Urinary bladder (tissue), 4 donors: Measurements from ENCODE around the gene FANK1. TPM values are rescaled to one million over a fixed set of nuclear protein-coding genes. Genes with fewer than 3 reads are reported as not detected.
"Not testable (repeated sequence)": the region's sequence is repeated elsewhere in the genome, so short reads cannot be mapped to it uniquely, and the experiment has no call there.

Experiments used
- DNase-seq: peaks from one replicate; pipeline ENCODE4 v3.0.0-alpha.2; 2015; ENCODE audit errors: extremely low spot score
- H3K27ac ChIP-seq: one replicate; pipeline ENCODE4 v1.5.1; 2013; ENCODE audit warnings: low read depth, mild to moderate bottlenecking, moderate library complexity
- H3K36me3 ChIP-seq: one replicate; pipeline ENCODE4 v1.6.1; 2013; ENCODE audit warnings: mild to moderate bottlenecking, moderate library complexity; ENCODE audit not compliant: insufficient read depth
- H3K4me1 ChIP-seq: one replicate; pipeline ENCODE4 v1.6.1; 2013; ENCODE audit warnings: mild to moderate bottlenecking, moderate library complexity; ENCODE audit not compliant: insufficient read depth
- H3K4me3 ChIP-seq: one replicate; pipeline ENCODE4 v1.5.1; 2013; ENCODE audit warnings: low read depth, low read length
- WGBS: extraction: QIAGEN DNeasy Blood & Tissue Kit; methylation state at CpG from one replicate; pipeline ENCODE4 v1.1.7; 2013; 5-methylcytosine and 5-hydroxymethylcytosine counted together
- polyA plus RNA-seq: library from polyadenylated mRNA; stranded (reverse); fragments of 200-250 nt; gene quantifications from one replicate; pipeline ENCODE4 v1.2.3, GENCODE V29; 2013
- total RNA-seq: library from RNA; depleted of rRNA; stranded (reverse); fragments of >200 nt; gene quantifications from one replicate; pipeline ENCODE4 v1.2.3, GENCODE V29; 2014
- donor health status: healthy with polysubstance abuse.
- donor health status: healthy.

The FANK1 gene
- total and polyA plus RNA-seq, 2 donors: 1.5 to 2.0 TPM

DNA sequence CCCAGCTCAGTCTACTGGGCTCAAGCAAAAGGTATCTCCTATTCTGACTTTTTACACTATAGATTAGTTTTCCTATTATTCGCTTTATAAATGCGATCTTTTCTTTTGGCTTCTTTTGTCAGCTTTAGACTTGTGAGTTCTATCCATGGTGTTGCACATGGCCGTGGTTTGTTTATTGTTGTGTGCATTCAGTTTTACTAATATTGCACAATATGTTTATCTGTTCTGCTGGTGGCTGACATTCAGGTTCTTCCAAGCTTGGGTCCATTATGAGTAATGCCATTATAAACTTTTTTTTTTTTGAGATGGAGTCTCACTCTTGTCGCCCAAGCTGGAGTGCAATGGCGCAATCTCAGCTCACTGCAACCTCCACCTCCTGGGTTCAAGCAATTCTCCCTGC, 30.9 kb downstream of the FANK1 start:
- DNase-seq, H3K4me3 ChIP-seq, H3K36me3 ChIP-seq, H3K4me1 ChIP-seq, H3K27ac ChIP-seq: not testable (repeated sequence)
- 76% methylated on average over 5 of the region's 5 CpGs for WGBS

DNA sequence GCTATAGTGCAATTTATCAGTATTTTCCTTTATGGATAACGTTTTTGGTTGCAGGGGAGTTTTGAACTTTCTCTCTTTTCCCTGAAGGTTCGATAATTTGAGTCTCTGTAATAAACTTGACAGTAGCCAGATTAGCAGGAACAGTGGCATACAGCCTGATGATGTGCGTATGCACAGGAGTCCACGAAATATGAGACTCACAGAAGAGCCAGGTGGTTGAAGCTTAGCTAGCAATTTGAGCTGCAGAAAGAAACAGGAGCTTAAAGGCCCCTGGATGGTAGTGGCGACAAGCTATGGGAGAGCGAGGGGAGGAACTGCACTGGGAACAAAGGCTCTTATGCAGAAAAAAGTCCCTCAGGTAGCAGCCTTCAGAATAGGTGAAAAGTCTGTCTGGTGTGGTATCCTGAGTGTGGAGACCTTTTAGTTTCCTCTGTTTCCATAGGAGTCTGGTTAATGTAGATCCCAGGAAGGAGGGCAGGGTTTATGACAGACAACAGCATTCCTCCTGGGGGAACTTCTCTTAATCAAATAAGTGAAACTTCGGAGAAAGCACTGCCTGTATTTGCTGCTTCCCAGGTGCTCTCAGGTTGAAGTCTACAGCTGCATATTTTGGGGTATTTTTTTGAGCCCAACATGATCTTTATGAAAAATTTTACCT, 32.7 kb downstream of the FANK1 start:
- 78% methylated on average over 7 of the region's 7 CpGs for WGBS
- H3K36me3 ChIP-seq: no peaks in the 10 kb centered on the region
- no peak overlapping the region for H3K27ac ChIP-seq
- DNase-seq: no peak
- no peaks in the 10 kb centered on the region for H3K4me1 ChIP-seq
- H3K4me3 ChIP-seq: no peak overlapping the region

DNA sequence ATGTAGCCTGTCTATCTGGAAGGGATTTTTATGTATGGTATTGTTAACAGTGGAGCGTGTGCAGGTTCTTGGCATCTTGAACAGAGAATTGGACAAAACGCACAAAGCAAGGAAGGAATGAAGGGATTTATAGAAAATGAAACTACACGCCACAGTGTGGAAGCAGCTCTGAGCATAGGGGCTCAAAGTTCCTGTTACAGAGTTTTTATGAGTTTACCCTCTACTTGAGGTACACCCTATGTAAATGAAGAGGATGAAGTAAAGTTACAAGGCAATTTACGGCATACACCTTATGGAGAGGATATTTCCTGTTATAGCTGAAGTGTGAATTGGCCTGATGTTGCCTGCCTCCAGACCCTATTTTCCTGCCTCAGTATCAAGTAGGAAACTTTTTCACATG, 33.3 kb downstream of the FANK1 start:
- Histone ChIP-seq H3K4me3 (no peak overlapping the region), H3K36me3 (no peaks in the 10 kb centered on the region), H3K27ac (no peak overlapping the region), H3K4me1 (no peaks in the 10 kb centered on the region)
- no peak for DNase-seq
- WGBS: 82% methylated on average over 4 of the region's 4 CpGs

DNA sequence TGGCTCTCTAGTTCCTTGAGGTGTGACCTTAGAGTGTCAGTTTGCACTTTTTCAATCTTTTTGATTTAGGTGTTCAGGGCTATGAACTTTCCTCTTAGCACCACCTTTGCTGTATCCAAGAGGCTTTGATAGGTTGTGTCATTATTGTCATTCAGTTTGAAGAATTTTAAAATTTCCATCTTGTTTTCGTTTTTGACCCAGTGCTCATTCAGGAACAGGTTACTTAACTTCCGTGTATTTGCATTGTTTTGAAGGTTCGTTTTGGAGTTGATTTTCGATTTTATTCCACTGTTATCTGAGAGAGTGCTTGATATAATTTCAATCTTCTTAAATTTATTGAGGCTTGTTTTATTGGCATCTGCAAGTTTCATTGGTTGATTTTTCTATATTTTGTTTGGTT, 37.3 kb downstream of the FANK1 start:
- H3K27ac ChIP-seq: no peak overlapping the region
- no peaks in the 10 kb centered on the region for H3K36me3 ChIP-seq
- no peaks in the 10 kb centered on the region for H3K4me1 ChIP-seq
- 71% methylated on average over 4 of the region's 4 CpGs for WGBS
- DNase-seq: no peak
- H3K4me3 ChIP-seq: no peak overlapping the region

DNA sequence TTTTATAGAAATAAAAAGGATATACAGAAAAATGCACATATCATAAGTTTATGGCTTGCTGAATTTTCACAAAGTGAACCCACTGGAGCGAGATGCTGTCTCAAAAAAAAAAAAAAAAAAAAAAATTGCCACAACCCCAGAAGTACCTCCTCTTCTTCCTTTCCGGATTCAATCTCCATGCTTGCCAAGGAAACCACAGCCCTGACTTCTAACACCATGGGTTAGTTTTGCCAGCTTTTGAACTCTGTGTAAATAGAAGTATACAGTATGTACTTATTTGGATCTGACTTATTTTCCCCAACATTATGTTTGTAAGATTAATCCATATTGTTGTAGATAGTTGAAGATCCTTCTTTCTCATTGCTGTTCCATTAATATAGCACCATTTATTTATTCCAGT, 40.0 kb downstream of the FANK1 start:
- no peaks in the 10 kb centered on the region for H3K36me3 ChIP-seq
- H3K4me1 ChIP-seq: no peaks in the 10 kb centered on the region
- H3K27ac ChIP-seq: no peak overlapping the region
- 61% methylated on average over 2 of the region's 2 CpGs for WGBS
- H3K4me3 ChIP-seq: no peak overlapping the region
- DNase-seq: no peak

DNA sequence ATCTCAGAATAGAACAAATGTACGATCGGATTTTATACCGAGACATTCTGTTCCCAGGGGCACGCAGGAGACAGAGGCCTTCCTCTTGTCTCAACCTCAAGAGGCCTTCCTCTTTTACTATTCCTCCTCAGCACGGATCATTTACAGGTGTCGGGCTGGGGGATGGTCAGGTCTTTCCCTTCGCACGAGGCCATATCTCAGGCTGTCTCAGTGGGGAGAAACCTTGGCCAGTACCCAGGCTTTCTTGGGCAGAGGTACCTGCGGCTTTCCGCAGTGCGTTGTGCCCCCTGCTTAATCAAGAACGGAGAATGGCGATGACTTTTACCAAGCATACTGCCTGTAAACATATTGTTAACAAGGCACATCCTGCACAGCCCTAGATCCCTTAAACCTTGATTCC, 44.2 kb downstream of the FANK1 start:
- 74% methylated on average over 13 of the region's 13 CpGs for WGBS
- H3K36me3 ChIP-seq: no peaks in the 10 kb centered on the region
- no peak for DNase-seq
- H3K4me1 ChIP-seq: no peaks in the 10 kb centered on the region
- no peak overlapping the region for H3K27ac ChIP-seq
- H3K4me3 ChIP-seq: no peak overlapping the region

DNA sequence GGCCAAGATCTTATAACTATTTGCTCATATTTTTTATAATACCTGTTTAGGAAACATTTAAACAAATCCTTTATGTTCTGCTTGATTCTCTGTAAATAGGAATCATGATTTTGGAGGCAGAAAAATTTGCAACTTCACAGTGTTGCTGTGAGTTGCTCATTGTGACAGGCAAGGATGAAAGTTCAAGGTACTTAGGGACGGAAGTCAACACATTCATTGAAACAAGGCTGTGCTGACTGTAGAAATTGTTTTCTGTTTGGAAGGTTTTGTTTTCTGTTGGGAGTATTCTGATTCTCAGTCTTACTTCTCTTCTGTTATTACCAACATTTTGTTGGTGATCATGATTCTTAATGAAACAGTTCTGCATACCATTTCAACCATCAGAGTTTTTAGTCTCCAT, 54.9 kb downstream of the FANK1 start:
- Histone ChIP-seq H3K4me3 (no peak overlapping the region), H3K4me1 (no peaks in the 10 kb centered on the region), H3K27ac (no peak overlapping the region), H3K36me3 (no peaks in the 10 kb centered on the region)
- no peak for DNase-seq
- WGBS: 86% methylated on average over 1 of the region's 1 CpG

DNA sequence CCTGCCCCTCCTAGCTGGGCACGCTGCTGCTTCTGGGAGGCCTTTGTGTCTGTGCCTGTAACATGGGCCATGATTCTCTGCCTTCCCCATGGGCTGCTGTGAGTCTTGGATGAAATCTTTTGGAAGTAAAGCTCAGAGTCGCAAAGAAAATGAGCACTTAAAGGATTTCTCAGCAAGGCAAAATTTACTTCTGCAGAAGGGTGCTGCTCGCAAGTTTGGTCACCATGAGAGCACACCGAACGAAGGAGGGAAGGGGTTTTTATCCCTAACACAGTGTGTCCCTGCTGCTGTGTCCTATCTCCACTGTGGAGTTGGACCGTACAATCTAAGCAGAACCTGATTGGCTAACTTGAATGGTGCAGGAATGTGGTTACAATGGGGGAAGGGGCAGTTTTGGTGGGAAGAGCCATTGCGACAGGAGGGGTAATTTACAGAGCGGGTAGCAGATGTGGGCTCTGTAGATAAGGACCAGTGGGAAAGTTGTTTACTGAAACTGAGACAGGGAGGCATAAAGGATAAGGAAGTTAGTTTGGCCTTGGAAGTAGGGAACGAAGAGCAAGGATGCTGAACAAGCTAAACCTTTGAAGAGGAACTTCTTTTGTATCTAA, 57.5 kb downstream of the FANK1 start:
- WGBS: 94% methylated on average over 9 of the region's 9 CpGs
- H3K4me3 ChIP-seq: no peak overlapping the region
- no peaks in the 10 kb centered on the region for H3K4me1 ChIP-seq
- no peaks in the 10 kb centered on the region for H3K36me3 ChIP-seq
- H3K27ac ChIP-seq: no peak overlapping the region
- DNase-seq: no peak

DNA sequence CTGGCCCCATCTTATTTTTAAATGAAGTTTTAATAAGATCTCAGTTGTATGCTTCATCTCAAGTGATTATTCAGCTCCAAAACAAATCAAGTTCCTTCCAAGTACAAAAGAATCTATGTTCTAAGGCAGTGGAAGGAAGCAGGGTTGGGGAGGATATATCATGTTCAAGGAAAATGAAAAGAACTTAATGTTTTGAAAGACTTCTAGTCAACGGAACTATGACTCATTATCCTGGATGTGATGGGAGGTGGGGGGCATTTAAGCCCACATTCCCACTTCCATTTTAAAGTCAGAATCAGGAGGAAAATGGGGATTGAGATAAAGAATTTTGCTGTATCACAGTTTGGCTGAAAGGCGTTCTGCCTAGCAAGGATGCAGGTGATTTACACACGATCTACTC, 59.4 kb downstream of the FANK1 start:
- DNase-seq: no peak
- WGBS: 52% methylated on average over 3 of the region's 3 CpGs
- no peak overlapping the region for H3K4me3 ChIP-seq
- H3K4me1 ChIP-seq: no peaks in the 10 kb centered on the region
- no peaks in the 10 kb centered on the region for H3K36me3 ChIP-seq
- no peak overlapping the region for H3K27ac ChIP-seq

DNA sequence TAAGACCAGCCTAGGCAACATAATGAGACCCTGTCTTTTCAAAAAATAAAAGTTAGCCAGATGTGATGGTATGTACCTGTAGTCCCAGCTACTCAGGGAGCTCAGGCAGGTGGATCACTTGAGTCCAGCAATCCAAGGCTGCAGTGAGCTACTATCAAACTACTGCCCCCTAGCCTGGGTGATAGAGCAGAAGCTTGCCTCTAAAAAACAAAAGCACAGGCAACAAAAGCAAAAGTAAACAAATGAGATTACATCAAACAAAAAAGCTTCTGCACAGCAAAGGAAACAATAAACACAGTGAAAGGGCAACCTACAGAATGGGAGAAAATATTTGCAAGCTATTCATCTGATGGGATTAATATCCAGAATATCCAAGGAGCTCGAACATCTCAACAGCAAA, 65.4 kb downstream of the FANK1 start:
- WGBS: 83% methylated on average over 1 of the region's 1 CpG
- H3K4me1 ChIP-seq: no peaks in the 10 kb centered on the region
- no peak overlapping the region for H3K27ac ChIP-seq

DNA sequence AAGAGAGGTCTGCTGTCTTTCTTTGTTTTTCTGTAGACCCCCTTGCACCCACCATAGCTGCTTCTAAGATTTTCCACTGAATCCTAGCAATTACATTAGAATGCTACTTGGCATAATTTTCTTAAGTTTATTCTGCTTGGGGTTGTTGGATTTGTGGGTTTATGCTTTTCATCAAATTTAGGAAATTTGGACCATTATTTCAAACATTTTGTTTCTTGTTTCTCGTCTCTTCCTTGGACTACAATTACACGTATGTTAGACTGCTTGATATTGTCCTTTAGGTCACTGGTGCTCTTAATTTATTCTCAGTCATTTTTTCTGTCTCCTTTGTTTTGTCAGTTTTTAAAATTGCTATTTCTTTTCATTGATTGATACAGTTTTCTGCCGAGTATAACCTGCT, 65.8 kb downstream of the FANK1 start:
- H3K27ac ChIP-seq: no peak overlapping the region
- 92% methylated on average over 3 of the region's 3 CpGs for WGBS
- no peaks in the 10 kb centered on the region for H3K36me3 ChIP-seq
- no peak overlapping the region for H3K4me3 ChIP-seq
- no peak for DNase-seq
- no peaks in the 10 kb centered on the region for H3K4me1 ChIP-seq

More for the DNA sequence above, 65.4 kb downstream of the FANK1 start:
- H3K36me3 ChIP-seq: no peaks in the 10 kb centered on the region
- H3K4me3 ChIP-seq: no peak overlapping the region
- no peak for DNase-seq

DNA sequence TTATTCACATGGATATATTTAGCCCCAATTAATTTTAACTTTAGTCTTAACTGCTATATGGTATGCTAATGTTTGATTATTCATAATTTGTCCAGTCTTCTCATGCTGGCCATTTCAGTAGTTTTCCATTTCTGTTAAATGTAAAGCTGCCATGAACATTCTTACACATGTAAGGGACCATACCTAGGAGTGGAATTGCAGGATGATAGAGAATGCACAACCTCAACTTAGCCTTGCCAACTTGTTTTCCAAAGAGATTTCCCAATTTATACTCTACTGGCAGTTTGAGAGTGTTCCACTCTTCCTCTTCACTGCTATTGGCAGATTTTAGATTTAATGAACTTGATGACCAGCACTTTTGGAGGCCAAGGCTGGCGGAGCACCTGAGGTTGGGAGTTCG, 68.2 kb downstream of the FANK1 start:
- H3K27ac ChIP-seq: no peak overlapping the region
- H3K36me3 ChIP-seq: no peaks in the 10 kb centered on the region
- DNase-seq: no peak
- no peak overlapping the region for H3K4me3 ChIP-seq
- 95% methylated on average over 2 of the region's 2 CpGs for WGBS
- H3K4me1 ChIP-seq: no peaks in the 10 kb centered on the region

DNA sequence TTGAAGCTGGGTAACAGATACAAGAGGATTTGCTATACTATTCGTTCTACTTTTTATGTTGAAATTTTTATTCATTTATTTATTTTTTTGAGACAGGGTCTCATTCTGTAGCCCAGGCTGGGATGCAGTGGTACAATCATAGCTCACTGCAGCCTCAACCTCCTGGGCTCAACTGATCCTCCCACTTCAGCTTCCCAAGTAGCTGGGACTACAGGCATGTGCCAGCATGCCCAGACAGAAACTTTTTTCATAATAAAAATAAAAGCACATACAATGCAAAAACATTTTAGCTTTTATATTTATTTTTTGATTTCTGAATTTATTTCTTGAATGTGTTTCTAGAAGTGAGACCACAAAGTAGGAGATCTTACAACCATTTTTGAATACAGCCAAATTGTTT, 71.2 kb downstream of the FANK1 start:
- no peak for DNase-seq
- no peaks in the 10 kb centered on the region for H3K36me3 ChIP-seq
- 89% methylated on average over 1 of the region's 1 CpG for WGBS

DNA sequence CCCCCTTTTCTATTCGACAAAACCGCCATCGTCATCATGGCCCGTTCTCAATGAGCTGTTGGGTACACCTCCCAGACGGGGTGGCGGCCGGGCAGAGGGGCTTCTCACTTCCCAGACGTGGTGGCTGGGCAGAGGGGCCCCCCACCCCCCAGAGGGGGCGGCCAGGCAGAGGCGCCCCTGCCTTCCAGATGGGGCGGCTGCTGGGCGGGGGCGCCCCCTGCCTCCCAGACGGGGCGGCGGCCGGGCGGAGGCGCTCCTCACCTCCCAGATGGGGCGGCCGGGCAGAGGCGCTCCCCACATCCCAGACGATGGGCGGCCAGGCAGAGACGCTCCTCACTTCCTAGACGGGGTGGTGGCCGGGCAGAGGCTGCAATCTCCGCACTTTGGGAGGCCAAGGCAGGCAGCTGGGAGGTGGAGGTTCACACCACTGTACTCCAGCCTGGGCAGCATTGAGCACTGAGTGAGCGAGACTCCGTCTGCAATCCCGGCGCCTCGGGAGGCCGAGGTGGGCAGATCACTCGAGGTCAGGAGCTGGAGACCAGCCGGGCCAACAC, 73.8 kb downstream of the FANK1 start:
- WGBS: 95% methylated on average over 35 of the region's 36 CpGs
- not testable (repeated sequence) for H3K36me3 ChIP-seq

More for the DNA sequence above, 71.2 kb downstream of the FANK1 start:
- no peak overlapping the region for H3K4me3 ChIP-seq
- no peak overlapping the region for H3K27ac ChIP-seq
- no peaks in the 10 kb centered on the region for H3K4me1 ChIP-seq

More for the DNA sequence above, 73.8 kb downstream of the FANK1 start:
- DNase-seq, H3K27ac ChIP-seq, H3K4me3 ChIP-seq, H3K4me1 ChIP-seq: not testable (repeated sequence)
